ENCODE results near the gene ZNF43.
"Not testable (repeated sequence)": the region's sequence is repeated elsewhere in the genome, so short reads cannot be mapped to it uniquely, and the experiment has no call there.

ZNF43 gene

GRCh38 chr19:21823224-21823623 is 12.8 kb downstream of the ZNF43 start:
- no peak for FAIRE-seq

GRCh38 chr19:21812448-21812847 is 23.5 kb downstream of the ZNF43 start:
- DNase-seq (ENCODE audit: extremely low spot score, insufficient read length, low read depth), result no peak
- FAIRE-seq, result no peak

More at GRCh38 chr19:21823224-21823623, 12.8 kb downstream of the ZNF43 start:
- DNase-seq (ENCODE audit: extremely low spot score, insufficient read length, low read depth), result no peak

- DNase-seq (ENCODE audit: extremely low spot score, insufficient read length, low read depth); FAIRE-seq: not testable (repeated sequence)
Measured at GRCh38 chr19:21808400-21809000, 27.5 kb downstream of the ZNF43 start.

DNA sequence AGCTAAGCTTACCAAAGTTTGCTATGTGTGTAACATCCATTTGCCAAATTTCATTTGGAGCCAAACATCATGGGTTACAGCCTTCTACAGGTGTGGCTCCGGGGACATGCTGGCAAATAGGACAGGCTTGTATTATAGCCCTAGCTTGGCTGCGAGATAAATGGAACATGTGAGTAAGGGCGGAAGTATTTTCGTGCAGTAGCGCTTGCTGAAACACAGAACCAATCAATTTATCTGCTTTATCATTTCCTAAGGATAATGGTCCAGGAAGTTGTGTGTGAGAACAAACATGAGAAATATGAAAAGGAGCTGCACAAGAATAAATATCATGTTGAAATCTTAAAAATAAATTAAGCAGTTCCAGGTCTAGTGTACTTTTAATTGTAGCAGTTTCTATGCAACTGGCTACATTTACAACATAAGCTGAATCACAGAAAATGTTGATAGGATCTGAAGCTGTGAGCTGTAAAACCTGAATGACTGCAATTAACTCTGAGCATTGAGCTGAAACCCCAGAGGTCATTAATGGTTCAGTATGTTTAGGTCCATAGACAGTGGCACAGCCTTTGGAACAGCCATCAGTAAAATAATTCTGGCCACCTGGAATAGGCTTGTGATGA is 46.4 kb downstream of the ZNF43 start:
- FAIRE-seq, result no peak

GRCh38 chr19:21786936-21787335 is 49.0 kb downstream of the ZNF43 start:
- no peak for DNase-seq (ENCODE audit: extremely low spot score, insufficient read length, low read depth)
- FAIRE-seq, result no peak

More for the DNA sequence above, 46.4 kb downstream of the ZNF43 start:
- DNase-seq (ENCODE audit: extremely low spot score, insufficient read length, low read depth), result no peak

DNA sequence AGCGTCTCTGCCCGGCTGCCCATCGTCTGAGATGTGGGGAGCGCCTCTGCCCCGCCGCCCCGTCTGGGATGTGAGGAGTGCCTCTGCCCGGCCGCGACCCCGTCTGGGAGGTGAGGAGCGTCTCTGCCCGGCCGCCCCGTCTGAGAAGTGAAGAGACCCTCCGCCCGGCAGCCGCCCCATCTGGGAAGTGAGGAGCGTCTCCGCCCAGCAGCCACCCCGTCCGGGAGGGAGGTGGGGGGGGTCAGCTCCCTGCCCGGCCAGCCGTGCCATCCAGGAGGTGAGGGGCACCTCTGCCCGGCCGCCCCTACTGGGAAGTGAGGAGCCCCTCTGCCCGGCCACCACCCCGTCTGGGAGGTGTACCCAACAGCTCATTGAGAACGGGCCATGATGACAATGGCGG is 60.2 kb downstream of the ZNF43 start:
- not testable (repeated sequence) for DNase-seq (ENCODE audit: extremely low spot score, insufficient read length, low read depth); FAIRE-seq

DNA sequence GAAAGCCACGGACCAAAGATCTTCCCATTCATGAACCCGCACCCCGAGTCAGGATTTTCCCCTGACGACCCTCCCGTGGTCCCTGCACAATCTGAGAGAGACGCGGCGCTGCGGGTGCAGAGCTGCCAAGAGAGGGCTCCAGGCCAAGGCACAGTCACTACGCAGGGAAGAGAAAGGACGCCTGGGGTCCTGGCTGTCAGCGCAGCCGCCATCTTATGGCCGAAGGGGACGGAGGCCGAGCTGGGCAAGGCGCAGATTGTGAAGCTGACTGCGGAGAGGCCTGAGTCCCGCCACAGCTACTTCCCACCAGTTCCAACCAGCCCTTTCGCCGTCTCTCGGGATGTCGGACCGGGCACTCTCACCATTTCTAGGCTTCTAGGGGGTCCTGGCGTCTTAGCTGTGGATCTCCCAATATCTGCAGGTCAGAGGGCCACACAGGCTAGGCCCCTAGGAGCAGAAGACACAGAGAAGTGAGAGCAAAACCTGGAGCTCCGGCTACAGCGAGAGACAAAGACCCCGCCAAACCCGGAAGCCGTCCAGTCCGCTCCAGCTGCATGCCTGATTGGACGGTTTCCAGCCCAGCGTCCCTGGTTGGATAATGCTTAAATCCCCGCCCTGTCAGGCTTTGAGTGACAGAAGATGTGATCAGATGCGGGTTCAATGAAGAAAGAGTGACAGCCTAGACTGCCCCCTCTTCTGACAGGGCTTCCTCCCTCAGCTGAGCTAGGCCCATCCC is 68.7 kb downstream of the ZNF43 start, which contains the start of gene ZNF100:
Gene ZNF100 (minus strand): TSS at position 515 of the 736 bp plus-strand sequence. CDS start 150 bp downstream, at position 365.
- FAIRE-seq, result peak; percentile 94
- peak; percentile 37 for DNase-seq (ENCODE audit: extremely low spot score, insufficient read length, low read depth)

DNA sequence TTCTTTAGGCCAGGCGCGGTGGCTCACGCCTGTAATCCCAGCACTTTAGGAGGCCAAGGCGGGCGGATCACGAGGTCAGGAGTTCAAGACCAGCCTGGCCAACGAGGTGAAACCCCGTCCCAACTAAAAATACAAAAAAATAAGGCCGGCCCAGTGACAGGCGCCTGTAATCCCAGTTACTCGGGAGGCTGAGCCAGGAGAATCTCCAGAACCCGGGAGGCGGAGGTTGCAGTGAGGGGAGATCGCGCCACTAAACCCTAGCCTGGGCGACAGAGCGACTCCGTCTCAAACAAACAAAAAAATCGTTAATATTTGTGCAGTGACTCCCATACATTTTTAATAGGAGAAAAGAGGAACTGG is 69.3 kb downstream of the ZNF43 start:
- DNase-seq (ENCODE audit: extremely low spot score, insufficient read length, low read depth); FAIRE-seq: not testable (repeated sequence)

DNA sequence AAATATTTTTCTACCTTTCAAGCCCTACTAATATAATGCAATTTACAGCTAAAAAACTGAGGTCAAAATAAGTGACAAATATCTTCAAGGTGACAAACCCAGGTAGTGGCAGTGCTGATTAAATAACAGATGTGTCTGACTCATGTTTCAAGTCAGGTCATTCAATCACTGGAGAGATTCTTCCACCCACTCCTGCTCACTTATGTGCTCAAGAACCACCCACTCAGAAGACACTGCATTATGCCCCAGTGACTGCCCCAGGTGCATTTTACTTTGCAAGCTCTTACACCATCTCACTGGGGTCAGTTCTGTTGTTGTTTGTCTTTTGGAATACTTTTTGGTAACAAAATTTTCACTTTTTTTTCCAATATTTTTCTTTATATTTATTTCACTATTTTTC is 70.8 kb downstream of the ZNF43 start:
- DNase-seq (ENCODE audit: extremely low spot score, insufficient read length, low read depth) (no peak), FAIRE-seq (no peak)

DNA sequence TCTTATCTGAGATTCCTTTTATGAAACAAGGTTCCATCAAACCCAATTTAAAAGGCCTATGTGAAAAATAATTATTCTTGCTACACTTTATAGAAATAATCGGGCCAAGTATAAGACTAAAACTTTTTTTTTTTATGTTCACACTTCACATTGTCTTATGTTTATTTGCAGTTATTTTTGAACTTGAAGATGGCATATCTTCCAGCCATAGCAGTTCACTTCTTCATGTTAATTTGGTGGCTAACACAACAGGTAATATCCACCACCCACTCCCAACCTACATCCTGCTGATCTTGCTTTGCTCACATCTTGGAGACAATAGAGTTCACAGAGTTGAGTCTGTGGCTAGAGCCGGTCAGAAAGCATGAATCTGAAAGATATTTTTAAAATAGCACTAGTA is 74.4 kb downstream of the ZNF43 start:
- peak; percentile 15 for FAIRE-seq
- DNase-seq (ENCODE audit: extremely low spot score, insufficient read length, low read depth), result not testable (repeated sequence)

DNA sequence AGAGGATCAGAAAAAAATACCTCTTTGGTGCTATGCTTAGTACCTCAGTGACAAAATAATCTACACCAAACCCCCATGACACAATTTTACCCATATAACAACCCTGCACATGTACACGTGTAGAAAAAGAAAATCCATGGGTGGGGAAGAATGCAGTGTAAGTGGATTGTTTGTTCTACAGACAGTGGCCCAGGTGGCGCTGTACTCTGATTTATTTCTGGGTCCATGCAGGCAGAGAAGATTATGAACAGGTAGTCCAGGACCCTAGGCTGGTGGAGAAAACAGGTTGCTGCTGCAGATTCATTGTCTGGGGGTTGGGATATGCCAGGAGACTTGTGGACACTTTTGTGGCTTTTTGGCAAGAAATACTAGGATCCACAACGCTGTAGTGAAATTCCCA is 77.7 kb downstream of the ZNF43 start:
- FAIRE-seq, result no peak
- no peak for DNase-seq (ENCODE audit: extremely low spot score, insufficient read length, low read depth)

DNA sequence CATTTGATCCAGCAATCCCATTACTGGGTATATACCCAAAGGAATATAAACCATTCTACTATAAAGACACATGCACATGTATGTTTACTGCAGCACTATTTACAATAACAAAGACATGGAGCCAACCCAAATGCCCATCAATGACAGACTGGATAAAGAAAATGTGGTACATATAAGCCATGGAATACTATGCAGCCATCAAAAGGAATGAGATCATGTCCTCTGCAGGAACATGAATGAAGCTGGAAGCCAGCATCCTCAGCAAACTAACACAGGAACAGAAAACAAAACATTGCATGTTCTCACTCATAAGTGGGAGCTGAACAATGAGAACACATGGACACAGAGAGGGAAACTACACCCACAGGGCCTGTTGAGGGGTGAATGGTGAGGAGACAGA is 80.4 kb downstream of the ZNF43 start:
- FAIRE-seq; DNase-seq (ENCODE audit: extremely low spot score, insufficient read length, low read depth): not testable (repeated sequence)

Data from GM18507 (cell line).